ENCODE measurements around the gene SLC28A1. TPM values are rescaled to one million over a fixed set of nuclear protein-coding genes. Genes with fewer than 3 reads are reported as not detected.

Gene SLC28A1
- total RNA-seq, 4 donors from 2014 or later, result 0.47 TPM; not detected in 3

DNA sequence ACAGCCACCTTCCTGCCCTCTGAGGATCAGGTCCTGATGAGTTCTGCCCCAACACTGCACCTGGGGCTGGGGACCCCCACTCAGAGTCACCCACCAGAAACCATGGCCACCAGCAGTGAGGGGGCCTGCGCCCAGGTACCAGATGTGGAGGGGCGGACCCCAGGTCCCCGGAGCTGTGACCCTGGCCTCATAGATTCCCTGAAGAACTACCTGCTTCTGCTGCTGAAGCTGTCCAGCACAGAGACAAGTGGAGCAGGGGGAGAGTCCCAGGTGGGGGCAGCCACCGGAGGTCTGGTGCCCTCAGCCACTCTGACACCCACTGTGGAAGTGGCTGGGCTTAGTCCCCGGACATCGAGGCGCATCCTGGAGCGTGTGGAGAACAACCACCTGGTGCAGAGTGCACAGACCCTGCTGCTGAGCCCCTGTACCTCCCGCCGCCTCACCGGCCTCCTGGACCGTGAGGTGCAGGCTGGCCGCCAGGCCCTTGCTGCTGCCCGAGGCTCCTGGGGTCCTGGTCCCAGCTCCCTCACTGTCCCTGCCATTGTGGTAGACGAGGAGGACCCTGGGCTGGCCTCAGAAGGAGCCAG, 27.0 kb upstream of the SLC28A1 start:
- intact Hi-C loops (cut with DNase I; ENCODE audit: low total_unique reads) (no loop called here), in situ Hi-C loops (cut with MboI; ENCODE audit: low sequenced_read_pairs in 4 of 4) (no loop called here)
- H3K27ac ChIP-seq, result peak overlapping the region; percentile 76 to 86 (median 80)
- H3K4me1 ChIP-seq, result peaks cover 33 to 39% of the 10 kb centered on the region in 2 donors
- DNase-seq (no peak), ATAC-seq (no peak)
- no peak for TF ChIP-seq POLR2A (IDR thresholded peaks at IDR 0.05)
- TF ChIP-seq, protein P1, sequence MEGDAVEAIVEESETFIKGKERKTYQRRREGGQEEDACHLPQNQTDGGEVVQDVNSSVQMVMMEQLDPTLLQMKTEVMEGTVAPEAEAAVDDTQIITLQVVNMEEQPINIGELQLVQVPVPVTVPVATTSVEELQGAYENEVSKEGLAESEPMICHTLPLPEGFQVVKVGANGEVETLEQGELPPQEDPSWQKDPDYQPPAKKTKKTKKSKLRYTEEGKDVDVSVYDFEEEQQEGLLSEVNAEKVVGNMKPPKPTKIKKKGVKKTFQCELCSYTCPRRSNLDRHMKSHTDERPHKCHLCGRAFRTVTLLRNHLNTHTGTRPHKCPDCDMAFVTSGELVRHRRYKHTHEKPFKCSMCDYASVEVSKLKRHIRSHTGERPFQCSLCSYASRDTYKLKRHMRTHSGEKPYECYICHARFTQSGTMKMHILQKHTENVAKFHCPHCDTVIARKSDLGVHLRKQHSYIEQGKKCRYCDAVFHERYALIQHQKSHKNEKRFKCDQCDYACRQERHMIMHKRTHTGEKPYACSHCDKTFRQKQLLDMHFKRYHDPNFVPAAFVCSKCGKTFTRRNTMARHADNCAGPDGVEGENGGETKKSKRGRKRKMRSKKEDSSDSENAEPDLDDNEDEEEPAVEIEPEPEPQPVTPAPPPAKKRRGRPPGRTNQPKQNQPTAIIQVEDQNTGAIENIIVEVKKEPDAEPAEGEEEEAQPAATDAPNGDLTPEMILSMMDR (IDR thresholded peaks at IDR 0.05 in 4 of 5, conservative IDR thresholded peaks at IDR 0.05 in 1 of 5), result no peak
- H3K4me3 ChIP-seq, result no peak overlapping the region
- peaks cover 0 to 74% of the 10 kb centered on the region in 2 donors for H3K36me3 ChIP-seq
- H3K27me3 ChIP-seq, result no peaks in the 10 kb centered on the region
- H3K9me3 ChIP-seq, result no peaks in the 10 kb centered on the region

DNA sequence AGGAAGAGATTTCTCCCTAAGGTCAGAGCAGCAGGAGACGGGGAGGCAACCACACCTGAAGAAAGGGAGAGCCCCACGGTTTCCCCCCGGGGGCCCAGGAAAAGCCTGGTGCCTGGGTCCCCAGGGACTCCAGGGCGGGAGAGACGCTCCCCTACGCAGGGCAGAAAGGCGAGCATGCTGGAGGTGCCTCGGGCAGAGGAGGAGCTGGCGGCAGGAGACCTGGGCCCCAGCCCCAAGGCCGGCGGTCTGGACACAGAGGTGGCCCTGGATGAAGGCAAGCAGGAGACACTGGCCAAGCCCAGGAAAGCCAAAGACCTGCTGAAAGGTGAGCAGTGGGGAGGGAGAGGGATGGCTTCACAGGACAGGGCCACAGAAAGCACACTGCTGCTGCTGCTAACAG, 26.2 kb upstream of the SLC28A1 start:
- Histone ChIP-seq H3K27me3 (no peaks in the 10 kb centered on the region), H3K4me1 (peaks cover 25 to 32% of the 10 kb centered on the region in 2 donors), H3K27ac (peak overlapping the region; percentile 76 to 86 (median 80)), H3K36me3 (peaks cover 0 to 81% of the 10 kb centered on the region in 2 donors), H3K4me3 (no peak overlapping the region), H3K9me3 (no peaks in the 10 kb centered on the region)
- TF ChIP-seq, protein P1 (IDR thresholded peaks at IDR 0.05 in 4 of 5, conservative IDR thresholded peaks at IDR 0.05 in 1 of 5), result no peak
- no peak for TF ChIP-seq POLR2A (IDR thresholded peaks at IDR 0.05)
- intact Hi-C loops (cut with DNase I; ENCODE audit: low total_unique reads) (no loop called here), in situ Hi-C loops (cut with MboI; ENCODE audit: low sequenced_read_pairs in 4 of 4) (no loop called here)
- DNase-seq, result no peak
- no peak for ATAC-seq

DNA sequence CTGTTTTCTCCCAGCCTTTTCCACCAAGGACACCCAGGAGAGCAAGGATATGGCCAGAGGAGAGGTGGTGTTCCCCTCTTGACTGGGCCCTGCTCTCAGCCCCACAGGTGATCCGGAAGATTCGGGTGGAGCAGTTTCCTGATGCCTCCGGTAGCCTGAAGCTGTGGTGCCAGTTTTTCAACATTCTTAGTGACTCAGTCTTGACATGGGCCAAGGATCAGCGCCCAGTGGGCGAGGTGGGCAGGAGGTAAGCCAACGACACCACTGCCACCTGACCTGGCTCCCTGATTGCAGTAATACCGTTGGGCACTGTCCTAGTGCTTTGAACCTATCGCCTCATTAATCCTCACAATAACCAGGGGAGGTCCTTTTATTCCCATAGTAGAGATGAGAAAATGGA, 25.3 kb upstream of the SLC28A1 start:
- H3K36me3 ChIP-seq, result peaks cover 1 to 90% of the 10 kb centered on the region in 2 donors
- peaks cover 20 to 34% of the 10 kb centered on the region in 2 donors for H3K4me1 ChIP-seq
- TF ChIP-seq POLR2A (IDR thresholded peaks at IDR 0.05), result no peak
- H3K27me3 ChIP-seq, result no peaks in the 10 kb centered on the region
- peak in 1 of 2 donors; percentile 70 for DNase-seq
- no peaks in the 10 kb centered on the region for H3K9me3 ChIP-seq
- peak; percentile 37 to 40 for ATAC-seq
- H3K27ac ChIP-seq, result peak overlapping the region; percentile 76 to 86 (median 80)
- H3K4me3 ChIP-seq, result no peak overlapping the region
- in situ Hi-C loops (cut with MboI; ENCODE audit: low sequenced_read_pairs in 4 of 4) (no loop called here), intact Hi-C loops (cut with DNase I; ENCODE audit: low total_unique reads) (loop anchor here (1.0 kb wide), 1 partner anchor 13 kb away; no protein-coding TSS in a partner anchor)

DNA sequence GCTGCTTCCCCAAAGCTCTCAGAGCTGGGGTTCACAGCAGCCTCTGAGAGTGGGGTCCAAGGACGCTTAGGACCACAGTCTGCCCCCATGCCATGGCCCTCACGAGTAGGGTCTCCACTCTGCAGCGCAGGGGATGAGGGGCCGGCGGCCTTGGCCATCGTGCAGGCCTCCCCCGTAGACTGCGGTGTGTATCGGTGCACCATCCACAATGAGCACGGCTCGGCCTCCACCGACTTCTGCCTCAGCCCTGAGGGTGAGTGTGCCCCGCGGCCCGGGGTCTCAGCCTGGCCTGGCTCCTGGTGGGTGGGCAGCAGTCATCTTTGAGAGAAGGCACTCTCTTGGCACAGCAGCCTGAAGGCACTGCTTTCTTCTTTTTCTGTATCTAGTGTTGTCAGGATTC, 24.8 kb upstream of the SLC28A1 start:
- intact Hi-C loops (cut with DNase I; ENCODE audit: low total_unique reads) (loop anchor here (1.0 to 5.0 kb wide), 2 partner anchors 13 to 68 kb away; no protein-coding TSS in a partner anchor), in situ Hi-C loops (cut with MboI; ENCODE audit: low sequenced_read_pairs in 4 of 4) (no loop called here)
- H3K27me3 ChIP-seq, result no peaks in the 10 kb centered on the region
- TF ChIP-seq, protein P1 (IDR thresholded peaks at IDR 0.05 in 4 of 5, conservative IDR thresholded peaks at IDR 0.05 in 1 of 5), result no peak
- no peak for TF ChIP-seq POLR2A (IDR thresholded peaks at IDR 0.05)
- peak overlapping the region; percentile 76 to 86 (median 80) for H3K27ac ChIP-seq
- H3K4me1 ChIP-seq, result peaks cover 15 to 33% of the 10 kb centered on the region in 2 donors
- no peak overlapping the region for H3K4me3 ChIP-seq
- H3K36me3 ChIP-seq, result peaks cover 3 to 95% of the 10 kb centered on the region in 2 donors
- ATAC-seq (no peak), DNase-seq (no peak)
- H3K9me3 ChIP-seq, result no peaks in the 10 kb centered on the region

DNA sequence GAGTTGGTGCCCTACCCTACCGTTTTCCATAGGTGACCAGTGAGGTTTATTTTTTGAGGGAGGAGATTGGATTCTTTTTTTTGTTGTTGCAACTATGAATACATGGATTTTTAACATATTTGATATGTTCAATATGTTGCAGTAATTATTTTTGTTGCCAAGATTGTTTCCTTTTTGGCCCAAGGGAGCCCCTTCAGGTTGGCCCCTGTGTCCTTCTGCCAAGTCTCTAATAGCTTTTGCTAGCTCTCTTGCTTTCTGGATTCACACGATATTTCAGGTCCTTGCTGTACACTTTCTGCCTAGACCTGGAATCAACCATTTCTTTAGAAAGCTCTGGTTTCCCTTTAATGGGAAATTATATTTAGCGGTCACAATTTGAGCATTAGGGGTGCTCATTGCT, 22.7 kb upstream of the SLC28A1 start:
- TF ChIP-seq, protein P1 (IDR thresholded peaks at IDR 0.05 in 4 of 5, conservative IDR thresholded peaks at IDR 0.05 in 1 of 5), result no peak
- TF ChIP-seq POLR2A (IDR thresholded peaks at IDR 0.05), result no peak
- Histone ChIP-seq H3K27me3 (no peaks in the 10 kb centered on the region), H3K27ac (peak overlapping the region in 3 of 4 donors; percentile 47 to 58 (median 53)), H3K9me3 (no peaks in the 10 kb centered on the region), H3K4me3 (no peak overlapping the region), H3K36me3 (peaks cover 3 to 99% of the 10 kb centered on the region in 2 donors), H3K4me1 (peaks cover 4 to 13% of the 10 kb centered on the region in 2 donors)
- ATAC-seq (no peak), DNase-seq (no peak)
- intact Hi-C loops (cut with DNase I; ENCODE audit: low total_unique reads) (loop anchor here (5.0 kb wide), 1 partner anchor 66 kb away; no protein-coding TSS in a partner anchor), in situ Hi-C loops (cut with MboI; ENCODE audit: low sequenced_read_pairs in 4 of 4) (no loop called here)

Measured in gastrocnemius medialis (tissue), 4 donors.